Measurements from ENCODE around the gene MYO18A. TPM values are rescaled to one million over a fixed set of nuclear protein-coding genes. Genes with fewer than 3 reads are reported as not detected.
A peak's percentile ranks its signal among the peaks of the same experiment; 100 is the strongest.

The MYO18A gene
- total and polyA plus RNA-seq, 2 experiments from 2014 or later, result 33.8 to 35.6 TPM

DNA sequence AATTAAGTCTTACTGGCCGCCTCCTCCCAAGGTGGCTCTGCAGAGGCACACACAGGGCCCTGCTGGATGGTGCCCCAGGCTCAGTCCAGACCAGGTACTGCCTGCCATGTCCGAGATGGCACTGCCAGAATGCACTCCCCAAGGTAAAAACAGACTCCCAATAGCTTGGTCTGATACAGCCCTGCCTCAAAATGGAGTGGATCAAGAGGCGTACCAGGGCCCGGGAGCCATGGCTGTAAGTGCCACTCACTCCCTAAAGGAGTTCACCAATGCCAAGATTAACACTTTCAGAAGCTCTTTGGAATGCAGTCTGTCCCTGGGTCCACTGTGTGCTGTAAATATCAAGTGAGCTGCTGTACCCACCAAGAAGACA lies 576 bp upstream of the MYO18A start:
- Histone ChIP-seq H3K79me2 (peaks cover 15% of the 10 kb centered on the region), H3K9me2 (replicated peaks; ENCODE audit: insufficient read depth) (no peaks in the 10 kb centered on the region), H3K4me3 (peak overlapping the region; percentile 71), H2AFZ (peak overlapping the region; percentile 90), H3K9me3 (ENCODE audit: low read depth) (no peaks in the 10 kb centered on the region), H3K4me2 (peak overlapping the region; percentile 97), H3K4me1 (ENCODE audit: insufficient read depth) (peaks cover 34% of the 10 kb centered on the region), H3K36me3 (replicated peaks; ENCODE audit: insufficient read depth, low read depth) (no peaks in the 10 kb centered on the region), H4K20me1 (ENCODE audit: insufficient read depth, poor library complexity, severe bottlenecking) (no peaks in the 10 kb centered on the region), H3K27me3 (no peaks in the 10 kb centered on the region), H3K27ac (peak overlapping the region; percentile 99)
- 67% methylated on average over 4 of the region's 4 CpGs for WGBS (ENCODE audit: low lambda C conversion rate, missing lambda C conversion rate)
- no peak for DNase-seq (ENCODE audit: low spot score)
- TF ChIP-seq EZH2 (IDR thresholded peaks at IDR 0.05; ENCODE audit: borderline replicate concordance) (no peak), EZH2phosphoT487 (IDR thresholded peaks at IDR 0.05; ENCODE audit: low read depth, severe bottlenecking, unreplicated experiment) (no peak)
- TF ChIP-seq, protein P1, sequence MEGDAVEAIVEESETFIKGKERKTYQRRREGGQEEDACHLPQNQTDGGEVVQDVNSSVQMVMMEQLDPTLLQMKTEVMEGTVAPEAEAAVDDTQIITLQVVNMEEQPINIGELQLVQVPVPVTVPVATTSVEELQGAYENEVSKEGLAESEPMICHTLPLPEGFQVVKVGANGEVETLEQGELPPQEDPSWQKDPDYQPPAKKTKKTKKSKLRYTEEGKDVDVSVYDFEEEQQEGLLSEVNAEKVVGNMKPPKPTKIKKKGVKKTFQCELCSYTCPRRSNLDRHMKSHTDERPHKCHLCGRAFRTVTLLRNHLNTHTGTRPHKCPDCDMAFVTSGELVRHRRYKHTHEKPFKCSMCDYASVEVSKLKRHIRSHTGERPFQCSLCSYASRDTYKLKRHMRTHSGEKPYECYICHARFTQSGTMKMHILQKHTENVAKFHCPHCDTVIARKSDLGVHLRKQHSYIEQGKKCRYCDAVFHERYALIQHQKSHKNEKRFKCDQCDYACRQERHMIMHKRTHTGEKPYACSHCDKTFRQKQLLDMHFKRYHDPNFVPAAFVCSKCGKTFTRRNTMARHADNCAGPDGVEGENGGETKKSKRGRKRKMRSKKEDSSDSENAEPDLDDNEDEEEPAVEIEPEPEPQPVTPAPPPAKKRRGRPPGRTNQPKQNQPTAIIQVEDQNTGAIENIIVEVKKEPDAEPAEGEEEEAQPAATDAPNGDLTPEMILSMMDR (IDR thresholded peaks at IDR 0.05; ENCODE audit: poor library complexity), result no peak

DNA sequence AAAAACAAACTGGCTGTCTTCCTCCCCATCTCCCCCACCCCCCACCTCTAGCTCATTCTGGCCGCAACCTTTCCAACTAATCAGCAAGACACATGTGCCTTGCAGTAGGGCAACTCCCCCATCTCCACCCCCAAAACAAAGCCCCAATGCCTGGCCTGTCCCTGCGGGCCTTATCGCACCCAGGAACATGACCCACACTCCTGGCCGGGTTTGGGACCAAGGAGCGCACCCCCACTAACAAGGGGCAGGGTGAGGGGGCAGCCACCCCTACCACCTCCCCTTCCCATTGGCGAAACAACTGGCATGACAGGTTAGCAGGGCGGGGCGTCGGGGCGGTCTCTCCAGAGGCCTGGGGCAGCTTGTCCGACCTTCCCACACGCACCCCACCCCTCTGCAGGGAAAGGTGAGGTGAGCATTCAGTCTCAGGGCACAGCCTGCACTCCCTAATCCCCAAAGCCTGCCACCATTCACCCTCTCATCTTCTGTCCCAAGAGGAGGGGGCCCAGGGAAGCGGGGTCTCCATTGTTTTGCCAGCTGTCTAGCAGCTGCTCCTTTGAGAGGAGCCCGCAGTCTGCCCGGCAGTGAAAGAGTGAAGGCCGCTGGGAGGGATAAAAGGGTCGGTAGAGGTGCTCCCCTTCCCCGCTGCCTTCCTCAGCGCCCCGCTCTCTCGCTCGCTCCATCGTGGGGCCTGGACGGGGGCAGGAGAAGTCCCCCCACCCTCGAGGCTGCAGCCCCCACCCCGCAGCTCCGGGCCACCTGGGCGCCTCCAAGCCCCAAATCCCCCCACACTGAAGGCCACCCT lies 765 bp downstream of the MYO18A start:
- peak overlapping the region; percentile 70 for H2AFZ ChIP-seq
- no peaks in the 10 kb centered on the region for H3K36me3 ChIP-seq (replicated peaks; ENCODE audit: insufficient read depth, low read depth)
- H3K9me2 ChIP-seq (replicated peaks; ENCODE audit: insufficient read depth), result no peaks in the 10 kb centered on the region
- peak overlapping the region; percentile 99 for H3K27ac ChIP-seq
- H3K4me3 ChIP-seq, result peak overlapping the region; percentile 71
- peak overlapping the region; percentile 97 for H3K4me2 ChIP-seq
- H3K4me1 ChIP-seq (ENCODE audit: insufficient read depth), result peaks cover 38% of the 10 kb centered on the region
- WGBS (ENCODE audit: low lambda C conversion rate, missing lambda C conversion rate), result 7% methylated on average over 26 of the region's 28 CpGs
- H3K9me3 ChIP-seq (ENCODE audit: low read depth), result no peaks in the 10 kb centered on the region
- peaks cover 29% of the 10 kb centered on the region for H3K79me2 ChIP-seq
- TF ChIP-seq EZH2 (IDR thresholded peaks at IDR 0.05; ENCODE audit: borderline replicate concordance), result no peak
- TF ChIP-seq, protein P1 (IDR thresholded peaks at IDR 0.05; ENCODE audit: poor library complexity), result no peak
- TF ChIP-seq EZH2phosphoT487 (IDR thresholded peaks at IDR 0.05; ENCODE audit: low read depth, severe bottlenecking, unreplicated experiment), result no peak
- H4K20me1 ChIP-seq (ENCODE audit: insufficient read depth, poor library complexity, severe bottlenecking), result peaks cover 2% of the 10 kb centered on the region
- peak; percentile 86 for DNase-seq (ENCODE audit: low spot score)
- no peaks in the 10 kb centered on the region for H3K27me3 ChIP-seq

- no peaks in the 10 kb centered on the region for H3K27me3 ChIP-seq
Measured at GRCh38 chr17:29178750-29179231, 1.4 kb downstream of the MYO18A start.

More at GRCh38 chr17:29178750-29179231, 1.4 kb downstream of the MYO18A start:
- Histone ChIP-seq H3K9me2 (replicated peaks; ENCODE audit: insufficient read depth) (no peaks in the 10 kb centered on the region), H3K4me2 (peak overlapping the region; percentile 97), H3K4me1 (ENCODE audit: insufficient read depth) (peaks cover 38% of the 10 kb centered on the region), H3K36me3 (replicated peaks; ENCODE audit: insufficient read depth, low read depth) (no peaks in the 10 kb centered on the region), H3K9me3 (ENCODE audit: low read depth) (no peaks in the 10 kb centered on the region), H3K4me3 (no peak overlapping the region), H4K20me1 (ENCODE audit: insufficient read depth, poor library complexity, severe bottlenecking) (peaks cover 2% of the 10 kb centered on the region), H2AFZ (no peak overlapping the region), H3K79me2 (peaks cover 35% of the 10 kb centered on the region), H3K27ac (peak overlapping the region; percentile 99)
- peak; percentile 73 for DNase-seq (ENCODE audit: low spot score)
- TF ChIP-seq EZH2 (IDR thresholded peaks at IDR 0.05; ENCODE audit: borderline replicate concordance), result no peak
- TF ChIP-seq, protein P1 (IDR thresholded peaks at IDR 0.05; ENCODE audit: poor library complexity), result no peak
- TF ChIP-seq EZH2phosphoT487 (IDR thresholded peaks at IDR 0.05; ENCODE audit: low read depth, severe bottlenecking, unreplicated experiment), result no peak
- 40% methylated on average over 8 of the region's 8 CpGs for WGBS (ENCODE audit: low lambda C conversion rate, missing lambda C conversion rate)
